Heart right ventricle (tissue), 16 donors: ENCODE measurements around the gene MAML1. TPM values are rescaled to one million over a fixed set of nuclear protein-coding genes. Genes with fewer than 3 reads are reported as not detected.

ENCODE experiments used
- ATAC-seq, 8 donors: fragments of 200-7000 bp; cut with Tn5 transposase; one replicate each; pipeline ENCODE4 v1.9.1; 2020; ENCODE audit warnings: mild to moderate bottlenecking in 8 of 8, moderate library complexity in 8 of 8, moderate number of reproducible peaks in 1 of 8
- DNase-seq, 2 donors: peaks; one replicate each; pipeline ENCODE4 v3.0.0-alpha.2; 2020
- H3K27ac ChIP-seq, 10 donors: fragments of 200-600 bp; sonication (generic) in 2 of 10; one replicate each; pipeline versions ENCODE4 v1.5.0 to v1.8.0; 2020 to 2022; ENCODE audit warnings: mild to moderate bottlenecking in 3 of 10
- H3K27me3 ChIP-seq, 7 donors: fragments of 200-600 bp; one replicate each; pipeline ENCODE4 v1.8.0; 2021 to 2022; ENCODE audit warnings: mild to moderate bottlenecking in 2 of 7
- H3K36me3 ChIP-seq, 9 donors: fragments of 200-600 bp; sonication (generic) in 1 of 9; one replicate each; pipeline versions ENCODE4 v1.5.0 to v1.8.0; 2020 to 2022; ENCODE audit warnings: mild to moderate bottlenecking in 2 of 9
- H3K4me1 ChIP-seq, 9 donors: fragments of 200-600 bp; sonication (generic) in 1 of 9; one replicate each; pipeline versions ENCODE4 v1.5.0 to v1.8.0; 2020 to 2022; ENCODE audit warnings: mild to moderate bottlenecking in 4 of 9
- H3K4me3 ChIP-seq, 10 donors: fragments of 200-600 bp; sonication (generic) in 2 of 10; one replicate each; pipeline versions ENCODE4 v1.5.0 to v1.8.0; 2020 to 2022; ENCODE audit warnings: mild to moderate bottlenecking in 7 of 10, moderate library complexity in 2 of 10
- H3K9me3 ChIP-seq, 11 donors: fragments of 200-600 bp in 10 of 11; sonication (generic) in 2 of 11; one replicate each; pipeline versions ENCODE4 v1.5.0 to v1.8.0; 2013 to 2022; ENCODE audit warnings: mild to moderate bottlenecking in 2 of 11, control low read depth in 1 of 11, moderate library complexity in 1 of 11
- WGBS, 2 donors: extraction: QIAGEN DNeasy Blood & Tissue Kit; methylation state at CpG; one replicate each; pipeline ENCODE4 v1.1.7; 2013; ENCODE audit warnings: inconsistent platforms in 1 of 2; 5-methylcytosine and 5-hydroxymethylcytosine counted together
- intact Hi-C, 10 donors: fragments of 100-400 bp; cut with DNase I; formaldehyde crosslinking; loops; one replicate each; pipeline versions ENCODE4 v1.11.1 to v1.14.2; 2022
- polyA plus RNA-seq, 2 donors: library from polyadenylated mRNA; stranded (reverse); fragments of 200-250 nt; gene quantifications; one replicate each; pipeline ENCODE4 v1.2.3, GENCODE V29; 2013
- total RNA-seq, 10 donors: library from RNA; stranded (reverse); fragmentation: NEBNext Ultra II Directional in 3 of 10; extraction: Animal tissue kit (Norgen Biotek cat#: 25700) in 3 of 10; gene quantifications; one replicate each; pipeline versions ENCODE4 v1.2.1 to v1.2.4, GENCODE V29; 2021 to 2023
- TF ChIP-seq, protein P1 (sequence below), 9 donors: fragments of 200-600 bp; sonication (generic) in 2 of 9; IDR thresholded peaks; one replicate each; pipeline versions ENCODE4 v1.5.0 to v1.8.0; 2021 to 2022; ENCODE audit warnings: antibody characterized with exemption in 9 of 9, mild to moderate bottlenecking in 5 of 9, moderate library complexity in 1 of 9
- donor health status: Arrhythmogenic right ventricular cardiomyopathy.
- donor health status: ischemic (EF 13 %, LVEDD 7.1; RV severe dilation, severe dysfunction).
- donor health status: healthy with polysubstance abuse.
- donor health status: DM: no; HTN: yes; CAD: no.
- donor health status: DM: no; HTN: no; CAD: no.
- donor health status: ischemic (EF 25% LVEDD 6.9; RV normal size, moderate dysfunction).
- donor health status: ischemic (EF 25% LVEDD 5.7; RV mildly dilated, moderate dysfunction).
- donor health status: healthy.
- donor health status: DM: yes; HTN: yes; CAD: no.
- donor health status: Ischemic cardiomyopathy.
- donor health status: ischemic (EF 35%, LVEDD 5.7; RV mildly dilated, moderate dysfunction).
- donor health status: nonischemic (EF 11% LVEDD 7.7; RV severe dilation, severe dysfunction).
- donor health status: DM: yes; HTN: yes; CAD: no.
- donor health status: PGD.
- donor health status: ischemic (EF 29% LVEDD 5.4; RV normal size, mild dysfunction).
- donor health status: nonischemic (EF 23%, LVEDD 6.1; RV moderate dilation, normal function).

The MAML1 gene
- total and polyA plus RNA-seq, 12 donors: 5.5 to 15.3 (median 11.9) TPM

DNA sequence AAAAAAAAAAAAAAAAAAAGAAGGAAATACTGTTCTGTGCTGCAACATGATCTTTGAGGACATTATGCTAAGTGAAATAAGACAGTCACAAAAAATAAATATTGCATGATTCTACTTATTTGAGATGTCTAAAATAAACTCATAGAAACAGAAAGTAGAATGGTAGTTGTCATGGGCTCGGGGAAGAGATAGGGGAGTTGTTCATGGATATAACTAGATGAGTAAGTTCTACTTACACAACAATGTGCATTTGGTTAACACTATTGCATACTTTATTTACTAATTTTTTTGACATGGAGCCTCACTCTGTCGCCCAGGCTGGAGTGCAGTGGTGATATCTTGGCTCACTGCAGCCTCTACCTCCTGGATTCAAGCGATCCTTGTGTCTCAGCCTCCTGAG is 15.2 kb downstream of the MAML1 start:
- 92 to 96% methylated on average over 3 of the region's 3 CpGs for WGBS, 2 donors
- Histone ChIP-seq H3K27ac (no peak overlapping the region), H3K27me3 (no peaks in the 10 kb centered on the region), H3K4me1 (peaks cover 0 to 56% (median 24%) of the 10 kb centered on the region in 9 donors), H3K4me3 (no peak overlapping the region), H3K9me3 (no peaks in the 10 kb centered on the region), H3K36me3 (peaks cover 0 to 20% (median 0%) of the 10 kb centered on the region in 9 donors)
- TF ChIP-seq, protein P1, sequence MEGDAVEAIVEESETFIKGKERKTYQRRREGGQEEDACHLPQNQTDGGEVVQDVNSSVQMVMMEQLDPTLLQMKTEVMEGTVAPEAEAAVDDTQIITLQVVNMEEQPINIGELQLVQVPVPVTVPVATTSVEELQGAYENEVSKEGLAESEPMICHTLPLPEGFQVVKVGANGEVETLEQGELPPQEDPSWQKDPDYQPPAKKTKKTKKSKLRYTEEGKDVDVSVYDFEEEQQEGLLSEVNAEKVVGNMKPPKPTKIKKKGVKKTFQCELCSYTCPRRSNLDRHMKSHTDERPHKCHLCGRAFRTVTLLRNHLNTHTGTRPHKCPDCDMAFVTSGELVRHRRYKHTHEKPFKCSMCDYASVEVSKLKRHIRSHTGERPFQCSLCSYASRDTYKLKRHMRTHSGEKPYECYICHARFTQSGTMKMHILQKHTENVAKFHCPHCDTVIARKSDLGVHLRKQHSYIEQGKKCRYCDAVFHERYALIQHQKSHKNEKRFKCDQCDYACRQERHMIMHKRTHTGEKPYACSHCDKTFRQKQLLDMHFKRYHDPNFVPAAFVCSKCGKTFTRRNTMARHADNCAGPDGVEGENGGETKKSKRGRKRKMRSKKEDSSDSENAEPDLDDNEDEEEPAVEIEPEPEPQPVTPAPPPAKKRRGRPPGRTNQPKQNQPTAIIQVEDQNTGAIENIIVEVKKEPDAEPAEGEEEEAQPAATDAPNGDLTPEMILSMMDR (IDR thresholded peaks at IDR 0.05): no peak
- ATAC-seq (no peak), DNase-seq (no peak)
- intact Hi-C loops: no loop called here

GRCh38 chr5:179749857-179750508 is 17.4 kb downstream of the MAML1 start:
- Histone ChIP-seq H3K27ac (no peak overlapping the region), H3K27me3 (no peaks in the 10 kb centered on the region), H3K9me3 (no peaks in the 10 kb centered on the region), H3K4me3 (no peak overlapping the region), H3K36me3 (peaks cover 0 to 20% (median 0%) of the 10 kb centered on the region in 9 donors), H3K4me1 (peaks cover 0 to 59% (median 32%) of the 10 kb centered on the region in 9 donors)
- ATAC-seq (no peak), DNase-seq (no peak)
- intact Hi-C loops: no loop called here
- TF ChIP-seq, protein P1 (IDR thresholded peaks at IDR 0.05): no peak
- 82 to 84% methylated on average over 8 of the region's 8 CpGs for WGBS, 2 donors

GRCh38 chr5:179753971-179754370 is 21.3 kb downstream of the MAML1 start:
- no peaks in the 10 kb centered on the region for H3K9me3 ChIP-seq
- H3K4me1 ChIP-seq: peaks cover 5 to 71% (median 45%) of the 10 kb centered on the region in 9 donors
- ATAC-seq: no peak
- H3K27me3 ChIP-seq: no peaks in the 10 kb centered on the region
- WGBS, 2 donors: 95 to 97% methylated on average over 5 of the region's 5 CpGs
- no peak overlapping the region for H3K4me3 ChIP-seq
- DNase-seq: no peak
- TF ChIP-seq, protein P1 (IDR thresholded peaks at IDR 0.05): no peak
- intact Hi-C loops: no loop called here
- no peak overlapping the region for H3K27ac ChIP-seq
- H3K36me3 ChIP-seq: peaks cover 0 to 20% (median 0%) of the 10 kb centered on the region in 9 donors

DNA sequence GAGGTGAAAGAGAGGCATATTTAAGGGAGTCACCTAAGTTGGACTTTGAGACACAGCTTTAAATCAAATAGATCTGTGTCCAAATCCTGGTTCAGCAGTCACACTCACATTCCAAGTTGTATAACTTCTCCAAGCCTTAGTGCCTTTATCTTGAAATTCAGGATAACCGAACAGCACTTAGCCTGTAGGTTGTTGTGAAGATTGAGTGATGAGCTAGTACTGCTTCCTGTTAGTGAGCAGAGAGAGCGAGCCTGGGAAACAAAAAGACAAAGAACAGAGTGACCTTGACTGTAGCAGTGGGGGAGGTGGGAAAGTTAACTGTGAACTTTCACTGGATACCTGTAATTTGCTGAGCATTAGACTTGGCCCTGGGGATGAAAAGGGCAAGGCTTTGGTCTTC is 22.4 kb downstream of the MAML1 start:
- TF ChIP-seq, protein P1 (IDR thresholded peaks at IDR 0.05): no peak
- Histone ChIP-seq H3K27ac (peak overlapping the region in 6 of 10 donors; percentile 23 to 51 (median 36)), H3K4me1 (peaks cover 5 to 73% (median 49%) of the 10 kb centered on the region in 9 donors)

More for the DNA sequence above, 22.4 kb downstream of the MAML1 start:
- peaks cover 0 to 13% (median 0%) of the 10 kb centered on the region in 9 donors for H3K36me3 ChIP-seq
- no peaks in the 10 kb centered on the region for H3K27me3 ChIP-seq
- H3K9me3 ChIP-seq: no peaks in the 10 kb centered on the region
- no peak overlapping the region for H3K4me3 ChIP-seq
- intact Hi-C loops: no loop called here
- DNase-seq: no peak
- ATAC-seq: peak in 5 of 8 donors; percentile 30 to 65 (median 57)
- WGBS, 2 donors: 10 to 28% methylated on average over 2 of the region's 2 CpGs
